Heart left ventricle (tissue), 16 donors: Measurements from ENCODE around the gene MACROH2A2. TPM values are rescaled to one million over a fixed set of nuclear protein-coding genes. Genes with fewer than 3 reads are reported as not detected.

Source experiments
- ATAC-seq, 4 donors: fragments of 200-7000 bp; cut with Tn5 transposase; one replicate each; pipeline ENCODE4 v1.9.1; 2020 to 2022; ENCODE audit warnings: moderate library complexity in 4 of 4, mild to moderate bottlenecking in 3 of 4, moderate number of reproducible peaks in 1 of 4
- DNase-seq, 5 donors: peaks; one replicate each; pipeline ENCODE4 v3.0.0-alpha.2; 2020
- H3K27ac ChIP-seq, 12 donors: fragments of 200-600 bp; sonication (generic) in 4 of 12; one replicate each; pipeline versions ENCODE4 v1.5.0 to v1.8.0; 2016 to 2022; ENCODE audit warnings: mild to moderate bottlenecking in 2 of 12
- H3K27me3 ChIP-seq, 9 donors: fragments of 200-600 bp; sonication (generic) in 2 of 9; one replicate each; pipeline versions ENCODE4 v1.5.1 to v1.8.0; 2016 to 2022; ENCODE audit warnings: mild to moderate bottlenecking in 3 of 9
- H3K36me3 ChIP-seq, 9 donors: fragments of 200-600 bp; sonication (generic) in 2 of 9; one replicate each; pipeline versions ENCODE4 v1.5.0 to v1.8.0; 2018 to 2022; ENCODE audit warnings: mild to moderate bottlenecking in 2 of 9
- H3K4me1 ChIP-seq, 12 donors: fragments of 200-600 bp; sonication (generic) in 4 of 12; one replicate each; pipeline versions ENCODE4 v1.5.0 to v1.8.0; 2016 to 2022; ENCODE audit warnings: mild to moderate bottlenecking in 3 of 12
- H3K4me3 ChIP-seq, 12 donors: fragments of 200-600 bp; sonication (generic) in 4 of 12; one replicate each; pipeline versions ENCODE4 v1.5.0 to v1.8.0; 2017 to 2022; ENCODE audit warnings: mild to moderate bottlenecking in 9 of 12, moderate library complexity in 4 of 12
- H3K9me3 ChIP-seq, 12 donors: fragments of 200-600 bp; sonication (generic) in 4 of 12; one replicate each; pipeline versions ENCODE4 v1.5.0 to v1.8.0; 2016 to 2022; ENCODE audit warnings: mild to moderate bottlenecking in 1 of 12
- POLR2A ChIP-seq, 2 donors: fragments of 450-650 bp; IDR thresholded peaks; one replicate each; pipeline ENCODE4 v1.6.1; 2017; ENCODE audit warnings: antibody characterized with exemption in 2 of 2, mild to moderate bottlenecking in 2 of 2, moderate library complexity in 2 of 2
- WGBS, 4 donors: extraction: QIAGEN DNeasy Blood & Tissue Kit in 2 of 4; methylation state at CpG; one replicate each; pipeline versions ENCODE4 v1.1.5 to v1.1.7; 2013 to 2018; 5-methylcytosine and 5-hydroxymethylcytosine counted together
- intact Hi-C, 10 donors: fragments of 100-400 bp; cut with DNase I; formaldehyde crosslinking; loops; one replicate each; pipeline versions ENCODE4 v1.11.1 to v1.14.2; 2022
- polyA plus RNA-seq, 2 donors: library from polyadenylated mRNA; stranded (reverse); fragments of 200-250 nt; gene quantifications; one replicate each; pipeline ENCODE4 v1.2.3, GENCODE V29; 2013
- total RNA-seq, 9 donors: library from RNA; depleted of rRNA in 2 of 9; stranded (reverse); fragments of >200 nt in 2 of 9; fragmentation: NEBNext Ultra II Directional in 3 of 9; extraction: Animal tissue kit (Norgen Biotek cat#: 25700) in 3 of 9; gene quantifications; one replicate each; pipeline versions ENCODE4 v1.1.0 to v1.2.4, GENCODE V29; 2016 to 2023
- TF ChIP-seq, protein P1 (sequence below), 12 donors: fragments of 200-600 bp; sonication (generic) in 4 of 12; IDR thresholded peaks; one replicate each; pipeline versions ENCODE4 v1.5.0 to v1.8.0; 2018 to 2022; ENCODE audit warnings: antibody characterized with exemption in 12 of 12, mild to moderate bottlenecking in 5 of 12
- donor health status: ischemic (EF 13 %, LVEDD 7.1; RV severe dilation, severe dysfunction).
- donor health status: healthy with polysubstance abuse.
- donor health status: DM: no; HTN: yes; CAD: no.
- donor health status: DM: no; HTN: no; CAD: no.
- donor health status: ischemic (EF 25% LVEDD 6.9; RV normal size, moderate dysfunction).
- donor health status: ischemic (EF 25% LVEDD 5.7; RV mildly dilated, moderate dysfunction).
- donor health status: healthy.
- donor health status: DM: yes; HTN: yes; CAD: no.
- donor health status: ischemic (EF 35%, LVEDD 5.7; RV mildly dilated, moderate dysfunction).
- donor health status: nonischemic (EF 11% LVEDD 7.7; RV severe dilation, severe dysfunction).
- donor health status: DM: yes; HTN: yes; CAD: no.
- donor health status: PGD.
- donor health status: ischemic (EF 29% LVEDD 5.4; RV normal size, mild dysfunction).
- donor health status: nonischemic (EF 23%, LVEDD 6.1; RV moderate dilation, normal function).

Gene MACROH2A2
- total and polyA plus RNA-seq, 11 donors, result 11.8 to 21.3 (median 13.3) TPM

DNA sequence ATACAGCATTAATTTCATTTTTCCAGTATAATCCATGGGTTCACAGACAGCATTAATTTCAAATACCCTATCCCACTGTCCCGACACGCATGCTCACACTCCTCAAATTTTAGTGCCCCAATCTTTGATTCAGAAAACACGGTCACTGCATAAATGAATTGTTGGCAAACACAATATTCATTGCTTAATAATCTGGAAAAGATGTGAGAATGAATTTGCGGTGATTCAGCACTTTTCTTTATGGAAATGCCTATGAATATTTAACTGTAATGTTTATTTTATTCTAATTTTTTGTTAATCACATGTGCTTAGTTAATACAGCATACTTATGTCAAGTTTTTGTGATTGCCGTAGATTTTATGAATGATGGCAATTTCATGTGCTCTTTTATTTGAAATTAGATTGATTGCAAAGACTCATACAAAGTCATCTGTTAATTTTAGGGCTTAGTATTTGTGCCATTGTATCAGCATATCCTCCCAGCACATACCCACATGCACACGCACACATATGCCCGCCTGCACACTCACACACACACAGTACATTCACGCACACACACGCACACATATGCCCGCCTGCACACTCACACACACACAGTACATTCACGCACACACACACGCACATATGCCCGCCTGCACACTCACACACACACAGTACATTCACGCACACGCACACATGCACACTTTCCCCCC, 35.1 kb downstream of the MACROH2A2 start:
- no peak for TF ChIP-seq POLR2A (IDR thresholded peaks at IDR 0.05)
- TF ChIP-seq, protein P1, sequence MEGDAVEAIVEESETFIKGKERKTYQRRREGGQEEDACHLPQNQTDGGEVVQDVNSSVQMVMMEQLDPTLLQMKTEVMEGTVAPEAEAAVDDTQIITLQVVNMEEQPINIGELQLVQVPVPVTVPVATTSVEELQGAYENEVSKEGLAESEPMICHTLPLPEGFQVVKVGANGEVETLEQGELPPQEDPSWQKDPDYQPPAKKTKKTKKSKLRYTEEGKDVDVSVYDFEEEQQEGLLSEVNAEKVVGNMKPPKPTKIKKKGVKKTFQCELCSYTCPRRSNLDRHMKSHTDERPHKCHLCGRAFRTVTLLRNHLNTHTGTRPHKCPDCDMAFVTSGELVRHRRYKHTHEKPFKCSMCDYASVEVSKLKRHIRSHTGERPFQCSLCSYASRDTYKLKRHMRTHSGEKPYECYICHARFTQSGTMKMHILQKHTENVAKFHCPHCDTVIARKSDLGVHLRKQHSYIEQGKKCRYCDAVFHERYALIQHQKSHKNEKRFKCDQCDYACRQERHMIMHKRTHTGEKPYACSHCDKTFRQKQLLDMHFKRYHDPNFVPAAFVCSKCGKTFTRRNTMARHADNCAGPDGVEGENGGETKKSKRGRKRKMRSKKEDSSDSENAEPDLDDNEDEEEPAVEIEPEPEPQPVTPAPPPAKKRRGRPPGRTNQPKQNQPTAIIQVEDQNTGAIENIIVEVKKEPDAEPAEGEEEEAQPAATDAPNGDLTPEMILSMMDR (IDR thresholded peaks at IDR 0.05), result no peak
- H3K4me3 ChIP-seq, result no peak overlapping the region
- no peaks in the 10 kb centered on the region for H3K27me3 ChIP-seq
- ATAC-seq (no peak), DNase-seq (no peak)
- peaks cover 0 to 3% (median 0%) of the 10 kb centered on the region in 12 donors for H3K4me1 ChIP-seq
- H3K27ac ChIP-seq, result no peak overlapping the region
- H3K36me3 ChIP-seq, result peaks cover 0 to 31% (median 12%) of the 10 kb centered on the region in 9 donors
- H3K9me3 ChIP-seq, result no peaks in the 10 kb centered on the region
- intact Hi-C loops, result no loop called here
- 89 to 97% (median 94%) methylated on average over 15 of the region's 15 CpGs for WGBS, 4 donors

DNA sequence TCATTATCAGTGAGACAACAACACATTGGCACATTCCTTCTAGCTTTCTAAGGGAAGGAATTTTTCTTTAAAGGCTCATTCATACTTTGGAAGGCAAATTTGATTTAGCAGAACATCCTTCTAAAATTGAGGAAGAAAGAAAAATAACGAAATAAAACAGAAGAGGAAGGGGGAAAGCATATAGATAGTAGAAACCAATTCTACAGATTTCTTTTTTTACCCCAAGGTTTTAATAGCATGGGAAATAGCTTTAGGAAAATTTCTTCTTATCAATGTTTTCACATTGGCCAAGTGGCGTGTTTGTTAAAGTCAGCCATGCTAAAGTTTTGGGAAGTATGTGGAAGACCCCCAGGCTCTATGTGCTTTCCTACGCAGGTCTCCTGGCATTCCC, 35.7 kb downstream of the MACROH2A2 start:
- DNase-seq, result no peak

DNA sequence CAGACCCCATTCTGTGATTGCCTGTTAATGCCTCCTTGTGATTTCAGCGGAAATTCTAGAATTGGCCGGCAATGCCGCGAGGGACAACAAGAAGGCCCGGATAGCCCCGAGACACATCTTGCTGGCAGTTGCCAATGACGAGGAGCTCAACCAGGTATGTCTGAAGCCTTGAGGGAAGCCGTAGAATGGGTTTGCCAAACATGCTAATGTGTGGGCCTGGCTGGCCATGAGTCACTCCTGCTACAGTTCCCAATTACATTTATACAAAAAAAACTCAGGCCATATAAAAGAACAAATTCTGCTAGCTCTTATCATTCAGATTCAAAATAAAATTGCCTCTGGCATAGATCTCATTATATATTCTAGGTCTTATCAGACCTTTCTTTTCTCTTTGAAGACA, 37.4 kb downstream of the MACROH2A2 start:
- TF ChIP-seq, protein P1 (IDR thresholded peaks at IDR 0.05), result no peak
- no peak for TF ChIP-seq POLR2A (IDR thresholded peaks at IDR 0.05)
- no peak for DNase-seq
- Histone ChIP-seq H3K9me3 (no peaks in the 10 kb centered on the region), H3K4me1 (peaks cover 0 to 3% (median 0%) of the 10 kb centered on the region in 12 donors), H3K27ac (no peak overlapping the region), H3K27me3 (no peaks in the 10 kb centered on the region), H3K36me3 (peaks cover 0 to 52% (median 33%) of the 10 kb centered on the region in 9 donors), H3K4me3 (no peak overlapping the region)
- intact Hi-C loops, result no loop called here
- no peak for ATAC-seq
- WGBS, 4 donors, result 96 to 98% (median 98%) methylated on average over 8 of the region's 8 CpGs

More for the DNA sequence above, 35.7 kb downstream of the MACROH2A2 start:
- intact Hi-C loops, result no loop called here
- H3K4me3 ChIP-seq, result no peak overlapping the region
- H3K36me3 ChIP-seq, result peaks cover 0 to 36% (median 18%) of the 10 kb centered on the region in 9 donors
- ATAC-seq, result no peak
- H3K27ac ChIP-seq, result no peak overlapping the region
- peaks cover 0 to 3% (median 0%) of the 10 kb centered on the region in 12 donors for H3K4me1 ChIP-seq
- 84 to 89% (median 87%) methylated on average over 3 of the region's 3 CpGs for WGBS, 4 donors
- no peak for TF ChIP-seq POLR2A (IDR thresholded peaks at IDR 0.05)
- no peaks in the 10 kb centered on the region for H3K27me3 ChIP-seq
- no peaks in the 10 kb centered on the region for H3K9me3 ChIP-seq

DNA sequence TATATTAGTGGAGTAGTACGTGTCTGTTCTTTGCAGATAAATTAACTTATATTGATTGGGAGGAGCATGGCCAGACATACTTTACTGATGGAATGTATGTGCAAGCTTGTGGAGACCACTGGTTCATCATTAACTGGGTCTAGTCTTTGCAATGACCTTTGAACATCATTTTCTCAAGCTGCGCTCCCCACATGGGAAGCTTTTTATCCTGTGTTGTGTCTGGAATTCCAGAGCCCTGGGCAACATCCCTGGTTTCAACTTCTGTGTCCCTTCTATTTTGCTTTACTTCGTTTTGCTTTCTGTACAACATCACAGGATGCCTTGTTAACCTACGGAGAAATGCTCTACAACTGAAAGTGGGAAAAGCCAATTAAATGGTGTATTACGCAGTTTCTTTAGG, 38.3 kb downstream of the MACROH2A2 start:
- no peak overlapping the region for H3K27ac ChIP-seq
- WGBS, 4 donors, result 95 to 97% (median 96%) methylated on average over 5 of the region's 5 CpGs
- TF ChIP-seq, protein P1 (IDR thresholded peaks at IDR 0.05), result no peak
- no peak for TF ChIP-seq POLR2A (IDR thresholded peaks at IDR 0.05)
- ATAC-seq (no peak), DNase-seq (no peak)
- no peak overlapping the region for H3K4me3 ChIP-seq
- H3K36me3 ChIP-seq, result peaks cover 0 to 58% (median 39%) of the 10 kb centered on the region in 9 donors
- intact Hi-C loops, result no loop called here
- H3K27me3 ChIP-seq, result no peaks in the 10 kb centered on the region
- peaks cover 0 to 3% (median 0%) of the 10 kb centered on the region in 12 donors for H3K4me1 ChIP-seq
- no peaks in the 10 kb centered on the region for H3K9me3 ChIP-seq

DNA sequence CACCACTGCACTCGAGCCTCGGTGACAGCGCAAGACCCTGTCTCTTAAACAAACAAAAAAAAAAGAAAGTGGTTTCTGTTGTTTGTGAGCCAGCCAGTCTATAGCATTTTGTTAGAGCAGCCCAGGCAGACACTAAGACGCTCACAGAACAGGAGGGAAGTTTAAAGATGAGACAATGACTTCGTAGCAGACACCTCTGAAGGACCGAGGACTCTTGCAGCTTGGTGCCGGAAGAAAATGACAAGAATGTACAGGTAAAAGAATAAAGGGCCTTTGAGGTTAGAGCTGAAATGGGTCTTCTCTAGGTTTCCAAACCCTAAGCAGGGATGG, 39.7 kb downstream of the MACROH2A2 start:
- no peak for TF ChIP-seq POLR2A (IDR thresholded peaks at IDR 0.05)
- TF ChIP-seq, protein P1 (IDR thresholded peaks at IDR 0.05), result no peak
- ATAC-seq (no peak), DNase-seq (no peak)
- H3K36me3 ChIP-seq, result peaks cover 0 to 65% (median 39%) of the 10 kb centered on the region in 9 donors
- intact Hi-C loops, result no loop called here
- H3K4me3 ChIP-seq, result peak overlapping the region in 1 of 12 donors; percentile 21
- no peaks in the 10 kb centered on the region for H3K4me1 ChIP-seq
- no peaks in the 10 kb centered on the region for H3K27me3 ChIP-seq
- H3K9me3 ChIP-seq, result no peaks in the 10 kb centered on the region
- H3K27ac ChIP-seq, result peak overlapping the region in 1 of 12 donors; percentile 0
- 93 to 95% (median 94%) methylated on average over 7 of the region's 7 CpGs for WGBS, 4 donors
